ENCODE data around the gene BCAP31.
"Not testable (repeated sequence)": the region's sequence is repeated elsewhere in the genome, so short reads cannot be mapped to it uniquely, and the experiment has no call there.

BCAP31 gene

DNA sequence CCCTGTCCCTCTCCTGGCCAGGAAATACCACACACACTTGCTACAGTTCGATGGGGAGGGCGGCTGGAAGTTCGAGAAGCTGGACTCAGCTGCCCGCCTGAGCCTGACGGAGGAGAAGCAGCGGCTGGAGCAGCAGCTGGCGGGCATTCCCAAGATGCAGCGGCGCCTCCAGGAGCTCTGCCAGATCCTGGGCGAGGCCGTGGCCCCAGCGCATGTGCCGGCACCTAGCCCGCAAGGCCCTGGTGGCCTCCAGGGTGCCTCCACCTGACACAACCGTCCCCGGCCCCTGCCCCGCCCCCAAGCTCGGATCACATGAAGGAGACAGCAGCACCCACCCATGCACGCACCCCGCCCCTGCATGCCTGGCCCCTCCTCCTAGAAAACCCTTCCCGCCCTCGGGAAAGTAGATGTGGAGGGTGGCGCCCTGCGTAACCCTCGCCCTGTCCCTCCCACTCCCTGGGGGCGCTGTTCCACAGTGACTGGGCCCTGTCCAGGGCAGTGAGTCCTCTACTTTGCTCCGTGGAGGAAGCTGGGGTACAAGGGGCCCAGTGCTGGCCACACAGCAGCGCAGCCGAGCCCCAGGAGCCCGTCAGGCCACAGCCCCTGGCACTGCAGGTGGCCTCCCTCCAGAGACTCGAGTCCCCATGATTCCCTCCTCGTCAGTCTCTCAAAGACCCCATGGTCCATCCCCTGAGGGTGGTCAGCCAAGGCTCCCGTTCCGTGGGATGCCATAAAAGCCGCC is 19.5 kb upstream of the BCAP31 start:
- H3K27ac ChIP-seq (ENCODE audit: insufficient read depth in 1 of 2, low read depth in 1 of 2, low read length in 2 of 2, poor library complexity in 1 of 2, severe bottlenecking in 2 of 2); POLR2A ChIA-PET; H3K9me3 ChIP-seq (ENCODE audit: control extremely low read depth in 1 of 5, control insufficient read depth in 4 of 5, insufficient read depth in 2 of 5, low read depth in 1 of 5, low read length in 4 of 5); H3K4me1 ChIP-seq (ENCODE audit: control extremely low read depth in 1 of 4, control insufficient read depth in 4 of 4, insufficient read depth in 4 of 4, low read length in 3 of 4); H3K36me3 ChIP-seq (ENCODE audit: control insufficient read depth in 4 of 4, insufficient read depth in 4 of 4, low read length in 3 of 4); H3K27me3 ChIP-seq (replicated peaks in 2 of 5; ENCODE audit: control insufficient read depth in 4 of 5, insufficient read depth in 5 of 5, low read length in 4 of 5); CTCF ChIA-PET; DNase-seq; H3K4me3 ChIP-seq (ENCODE audit: control insufficient read depth in 1 of 7, extremely low read depth in 1 of 7, insufficient read depth in 4 of 7, low read depth in 2 of 7, low read length in 6 of 7): not testable (repeated sequence)
- 75% methylated on average over 14 of the region's 35 CpGs for WGBS (ENCODE audit: insufficient coverage)

DNA sequence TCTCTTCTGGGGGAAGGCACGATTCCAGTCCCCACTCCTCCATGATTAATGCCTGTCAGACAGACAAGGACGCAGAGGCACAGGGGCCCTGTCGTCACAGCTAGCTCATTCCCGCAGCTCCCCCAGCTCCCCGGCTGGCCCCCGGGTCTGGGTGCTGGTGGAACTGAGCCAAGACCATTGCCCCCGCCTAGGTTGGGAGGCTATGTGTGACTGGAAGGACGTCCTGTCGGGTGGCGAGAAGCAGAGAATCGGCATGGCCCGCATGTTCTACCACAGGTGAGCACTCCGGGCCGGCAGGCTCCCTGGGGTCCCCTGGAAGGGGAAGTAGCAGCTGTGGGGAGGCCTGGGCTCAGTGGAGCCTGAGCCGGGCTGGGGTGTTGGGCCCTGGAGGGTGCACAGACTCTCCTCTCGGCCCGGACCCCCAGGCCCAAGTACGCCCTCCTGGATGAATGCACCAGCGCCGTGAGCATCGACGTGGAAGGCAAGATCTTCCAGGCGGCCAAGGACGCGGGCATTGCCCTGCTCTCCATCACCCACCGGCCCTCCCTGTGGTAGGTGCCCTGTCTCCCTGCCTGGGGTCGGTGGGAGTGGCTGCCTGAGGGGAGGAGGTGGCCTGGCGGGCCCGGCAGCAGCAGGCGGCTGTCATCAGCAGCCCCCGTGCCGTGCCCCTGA is 18.7 kb upstream of the BCAP31 start:
- DNase-seq; POLR2A ChIA-PET; H3K4me1 ChIP-seq (ENCODE audit: control extremely low read depth in 1 of 4, control insufficient read depth in 4 of 4, insufficient read depth in 4 of 4, low read length in 3 of 4); H3K36me3 ChIP-seq (ENCODE audit: control insufficient read depth in 4 of 4, insufficient read depth in 4 of 4, low read length in 3 of 4); H3K27ac ChIP-seq (ENCODE audit: insufficient read depth in 1 of 2, low read depth in 1 of 2, low read length in 2 of 2, poor library complexity in 1 of 2, severe bottlenecking in 2 of 2); CTCF ChIA-PET; H3K27me3 ChIP-seq (replicated peaks in 2 of 5; ENCODE audit: control insufficient read depth in 4 of 5, insufficient read depth in 5 of 5, low read length in 4 of 5); H3K9me3 ChIP-seq (ENCODE audit: control extremely low read depth in 1 of 5, control insufficient read depth in 4 of 5, insufficient read depth in 2 of 5, low read depth in 1 of 5, low read length in 4 of 5); H3K4me3 ChIP-seq (ENCODE audit: control insufficient read depth in 1 of 7, extremely low read depth in 1 of 7, insufficient read depth in 4 of 7, low read depth in 2 of 7, low read length in 6 of 7): not testable (repeated sequence)
- 81% methylated on average over 12 of the region's 32 CpGs for WGBS (ENCODE audit: insufficient coverage)

GRCh38 chrX:153742111-153742510 is 17.9 kb upstream of the BCAP31 start:
- H3K4me3 ChIP-seq (ENCODE audit: control insufficient read depth in 1 of 7, extremely low read depth in 1 of 7, insufficient read depth in 4 of 7, low read depth in 2 of 7, low read length in 6 of 7); DNase-seq; CTCF ChIA-PET; H3K9me3 ChIP-seq (ENCODE audit: control extremely low read depth in 1 of 5, control insufficient read depth in 4 of 5, insufficient read depth in 2 of 5, low read depth in 1 of 5, low read length in 4 of 5); H3K27ac ChIP-seq (ENCODE audit: insufficient read depth in 1 of 2, low read depth in 1 of 2, low read length in 2 of 2, poor library complexity in 1 of 2, severe bottlenecking in 2 of 2); H3K36me3 ChIP-seq (ENCODE audit: control insufficient read depth in 4 of 4, insufficient read depth in 4 of 4, low read length in 3 of 4); H3K4me1 ChIP-seq (ENCODE audit: control extremely low read depth in 1 of 4, control insufficient read depth in 4 of 4, insufficient read depth in 4 of 4, low read length in 3 of 4); H3K27me3 ChIP-seq (replicated peaks in 2 of 5; ENCODE audit: control insufficient read depth in 4 of 5, insufficient read depth in 5 of 5, low read length in 4 of 5); POLR2A ChIA-PET: not testable (repeated sequence)
- WGBS (ENCODE audit: insufficient coverage), result 96% methylated on average over 12 of the region's 14 CpGs

DNA sequence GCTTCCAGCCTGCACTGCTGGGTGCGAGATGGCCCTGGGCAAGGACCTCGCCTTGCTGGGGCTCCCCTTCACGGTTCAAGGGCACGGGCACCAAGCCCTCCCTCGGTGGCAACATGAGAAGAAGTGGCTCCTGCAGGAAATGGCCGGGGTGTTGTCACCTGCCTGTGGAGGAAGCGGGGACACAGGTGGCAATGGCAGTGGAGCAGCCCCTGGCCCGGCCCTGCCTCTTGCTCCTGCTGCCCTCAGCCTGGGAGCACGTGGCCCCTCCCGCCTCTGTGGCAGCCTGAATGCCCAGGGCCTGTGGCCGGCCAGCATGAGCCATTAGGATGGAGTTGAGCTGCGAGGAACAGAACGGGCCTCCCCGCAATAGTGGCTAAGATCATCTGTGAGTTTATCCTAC is 17.3 kb upstream of the BCAP31 start:
- Histone ChIP-seq H3K4me1 (ENCODE audit: control extremely low read depth in 1 of 4, control insufficient read depth in 4 of 4, insufficient read depth in 4 of 4, low read length in 3 of 4) (peaks cover 0 to 4% (median 3%) of the 10 kb centered on the region in 4 experiments), H3K27ac (ENCODE audit: insufficient read depth in 1 of 2, low read depth in 1 of 2, low read length in 2 of 2, poor library complexity in 1 of 2, severe bottlenecking in 2 of 2) (no peak overlapping the region), H3K36me3 (ENCODE audit: control insufficient read depth in 4 of 4, insufficient read depth in 4 of 4, low read length in 3 of 4) (peaks cover 0 to 4% (median 0%) of the 10 kb centered on the region in 4 experiments), H3K9me3 (ENCODE audit: control extremely low read depth in 1 of 5, control insufficient read depth in 4 of 5, insufficient read depth in 2 of 5, low read depth in 1 of 5, low read length in 4 of 5) (no peaks in the 10 kb centered on the region), H3K27me3 (replicated peaks in 2 of 5; ENCODE audit: control insufficient read depth in 4 of 5, insufficient read depth in 5 of 5, low read length in 4 of 5) (peaks cover 0 to 1% (median 0%) of the 10 kb centered on the region in 5 experiments), H3K4me3 (ENCODE audit: control insufficient read depth in 1 of 7, extremely low read depth in 1 of 7, insufficient read depth in 4 of 7, low read depth in 2 of 7, low read length in 6 of 7) (no peak overlapping the region)
- ChIA-PET POLR2A (no interaction called here), CTCF (no interaction called here)
- WGBS (ENCODE audit: insufficient coverage), result 84% methylated on average over 11 of the region's 14 CpGs
- DNase-seq, result no peak

DNA sequence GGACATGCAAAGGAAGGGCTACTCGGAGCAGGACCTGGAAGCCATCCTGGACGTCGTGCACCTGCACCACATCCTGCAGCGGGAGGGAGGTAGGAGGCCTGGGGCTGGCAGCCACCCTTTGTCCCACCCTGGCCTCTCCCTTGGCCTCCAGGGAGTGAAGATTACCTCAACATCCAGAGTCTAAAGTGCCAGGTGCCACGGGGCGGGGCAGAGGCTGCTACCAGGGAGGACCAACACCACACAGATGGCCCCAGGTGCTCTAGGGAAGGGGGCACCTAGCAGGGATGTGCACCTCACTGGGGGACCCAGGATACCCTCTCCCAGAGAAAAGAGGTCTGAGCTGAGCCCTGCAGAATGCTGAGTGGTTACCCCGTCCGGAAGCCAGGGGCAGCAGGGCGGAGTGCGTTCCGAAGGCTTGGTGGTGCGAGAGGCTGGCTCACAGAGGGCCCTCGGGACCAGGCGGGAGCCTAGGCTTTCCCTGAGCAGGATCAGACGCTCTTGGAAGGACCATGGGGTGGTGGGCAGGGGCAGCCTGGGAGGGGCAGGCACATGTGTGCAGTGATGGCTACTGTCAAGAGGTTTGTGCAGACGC is 16.5 kb upstream of the BCAP31 start:
- ChIA-PET CTCF (no interaction called here), POLR2A (no interaction called here)
- 87% methylated on average over 12 of the region's 16 CpGs for WGBS (ENCODE audit: insufficient coverage)

DNA sequence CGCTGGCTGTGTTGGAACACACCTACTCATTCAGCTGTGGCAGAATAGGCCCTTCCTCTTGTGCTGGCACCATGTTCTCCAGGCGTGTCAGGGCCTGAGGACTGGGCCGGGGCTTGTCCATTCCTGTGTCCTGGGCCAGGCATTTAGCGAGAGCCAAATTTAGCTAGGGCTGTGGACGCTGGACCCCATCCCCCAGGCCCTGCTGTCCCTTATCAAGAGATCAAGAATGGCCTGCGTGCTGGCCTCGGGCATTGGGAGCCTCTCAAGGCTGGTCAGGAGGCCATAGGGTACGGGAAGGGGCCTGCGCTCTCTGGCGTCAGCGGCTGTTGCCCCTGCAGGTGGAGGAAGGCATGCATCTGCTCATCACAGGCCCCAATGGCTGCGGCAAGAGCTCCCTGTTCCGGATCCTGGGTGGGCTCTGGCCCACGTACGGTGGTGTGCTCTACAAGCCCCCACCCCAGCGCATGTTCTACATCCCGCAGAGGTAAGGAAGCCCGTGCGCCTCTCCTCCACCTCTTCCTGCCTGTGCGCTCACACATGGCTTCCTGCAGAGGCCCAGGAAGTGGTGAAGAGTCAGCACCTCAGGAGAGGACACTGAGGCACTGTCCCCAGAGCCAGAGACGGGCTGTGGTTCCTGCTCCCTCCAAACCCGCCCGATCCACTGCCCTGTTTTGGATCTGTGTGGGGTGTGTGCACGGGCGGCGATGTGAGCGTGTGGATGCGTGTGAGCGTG is 15.7 kb upstream of the BCAP31 start:
- Histone ChIP-seq H3K4me3 (ENCODE audit: control insufficient read depth in 1 of 7, extremely low read depth in 1 of 7, insufficient read depth in 4 of 7, low read depth in 2 of 7, low read length in 6 of 7) (no peak overlapping the region), H3K4me1 (ENCODE audit: control extremely low read depth in 1 of 4, control insufficient read depth in 4 of 4, insufficient read depth in 4 of 4, low read length in 3 of 4) (peaks cover 0 to 4% (median 1%) of the 10 kb centered on the region in 4 experiments), H3K36me3 (ENCODE audit: control insufficient read depth in 4 of 4, insufficient read depth in 4 of 4, low read length in 3 of 4) (peaks cover 0 to 4% (median 0%) of the 10 kb centered on the region in 4 experiments), H3K27ac (ENCODE audit: insufficient read depth in 1 of 2, low read depth in 1 of 2, low read length in 2 of 2, poor library complexity in 1 of 2, severe bottlenecking in 2 of 2) (no peak overlapping the region), H3K9me3 (ENCODE audit: control extremely low read depth in 1 of 5, control insufficient read depth in 4 of 5, insufficient read depth in 2 of 5, low read depth in 1 of 5, low read length in 4 of 5) (no peaks in the 10 kb centered on the region), H3K27me3 (replicated peaks in 2 of 5; ENCODE audit: control insufficient read depth in 4 of 5, insufficient read depth in 5 of 5, low read length in 4 of 5) (no peaks in the 10 kb centered on the region)
- WGBS (ENCODE audit: insufficient coverage), result 89% methylated on average over 23 of the region's 29 CpGs
- DNase-seq, result no peak
- ChIA-PET POLR2A (no interaction called here), CTCF (no interaction called here)

More for the DNA sequence above, 16.5 kb upstream of the BCAP31 start:
- Histone ChIP-seq H3K27ac (ENCODE audit: insufficient read depth in 1 of 2, low read depth in 1 of 2, low read length in 2 of 2, poor library complexity in 1 of 2, severe bottlenecking in 2 of 2) (no peak overlapping the region), H3K4me3 (ENCODE audit: control insufficient read depth in 1 of 7, extremely low read depth in 1 of 7, insufficient read depth in 4 of 7, low read depth in 2 of 7, low read length in 6 of 7) (no peak overlapping the region), H3K36me3 (ENCODE audit: control insufficient read depth in 4 of 4, insufficient read depth in 4 of 4, low read length in 3 of 4) (peaks cover 0 to 4% (median 0%) of the 10 kb centered on the region in 4 experiments), H3K27me3 (replicated peaks in 2 of 5; ENCODE audit: control insufficient read depth in 4 of 5, insufficient read depth in 5 of 5, low read length in 4 of 5) (peaks cover 0 to 1% (median 0%) of the 10 kb centered on the region in 5 experiments), H3K9me3 (ENCODE audit: control extremely low read depth in 1 of 5, control insufficient read depth in 4 of 5, insufficient read depth in 2 of 5, low read depth in 1 of 5, low read length in 4 of 5) (no peaks in the 10 kb centered on the region), H3K4me1 (ENCODE audit: control extremely low read depth in 1 of 4, control insufficient read depth in 4 of 4, insufficient read depth in 4 of 4, low read length in 3 of 4) (peaks cover 0 to 4% (median 3%) of the 10 kb centered on the region in 4 experiments)
- no peak for DNase-seq

Measured in common myeloid progenitor, CD34-positive (primary cell).